Measurements from ENCODE around the gene TEAD2.
A peak's percentile ranks its signal among the peaks of the same experiment; 100 is the strongest.

TEAD2 gene

GRCh38 chr19:49347835-49348234 is 14.4 kb downstream of the TEAD2 start:
- peak; percentile 11 for TF ChIP-seq CTCF (IDR thresholded peaks at IDR 0.05; ENCODE audit: low read length, missing control alignments)
- DNase-seq (ENCODE audit: low read depth), result peak; percentile 62
- H3K4me3 ChIP-seq (replicated peaks; ENCODE audit: low read depth, low read length), result no peak overlapping the region

- TF ChIP-seq CTCF (IDR thresholded peaks at IDR 0.05; ENCODE audit: low read length, missing control alignments), result no peak
- DNase-seq (ENCODE audit: low read depth), result no peak
- H3K4me3 ChIP-seq (replicated peaks; ENCODE audit: low read depth, low read length), result no peak overlapping the region
Observed at GRCh38 chr19:49347191-49347590, 15.0 kb downstream of the TEAD2 start.

GRCh38 chr19:49344505-49345423 is 17.5 kb downstream of the TEAD2 start:
- TF ChIP-seq CTCF (IDR thresholded peaks at IDR 0.05; ENCODE audit: low read length, missing control alignments), result no peak
- no peak overlapping the region for H3K4me3 ChIP-seq (replicated peaks; ENCODE audit: low read depth, low read length)
- DNase-seq (ENCODE audit: low read depth), result no peak

GRCh38 chr19:49343123-49343522 is 19.1 kb downstream of the TEAD2 start:
- no peak for DNase-seq (ENCODE audit: low read depth)
- no peak for TF ChIP-seq CTCF (IDR thresholded peaks at IDR 0.05; ENCODE audit: low read length, missing control alignments)
- no peak overlapping the region for H3K4me3 ChIP-seq (replicated peaks; ENCODE audit: low read depth, low read length)

GRCh38 chr19:49342291-49342721 is 19.9 kb downstream of the TEAD2 start:
- no peak for DNase-seq (ENCODE audit: low read depth)
- no peak overlapping the region for H3K4me3 ChIP-seq (replicated peaks; ENCODE audit: low read depth, low read length)
- no peak for TF ChIP-seq CTCF (IDR thresholded peaks at IDR 0.05; ENCODE audit: low read length, missing control alignments)

GRCh38 chr19:49340865-49341718 is 21.1 kb downstream of the TEAD2 start:
- H3K4me3 ChIP-seq (replicated peaks; ENCODE audit: low read depth, low read length), result no peak overlapping the region
- no peak for DNase-seq (ENCODE audit: low read depth)
- TF ChIP-seq CTCF (IDR thresholded peaks at IDR 0.05; ENCODE audit: low read length, missing control alignments), result no peak
